ENCODE measurements around the gene NECAB2. TPM values are rescaled to one million over a fixed set of nuclear protein-coding genes. Genes with fewer than 3 reads are reported as not detected.
A peak's percentile ranks its signal among the peaks of the same experiment; 100 is the strongest.

NECAB2 gene
- total RNA-seq, 1 donor from 2014 or later, result not detected

DNA sequence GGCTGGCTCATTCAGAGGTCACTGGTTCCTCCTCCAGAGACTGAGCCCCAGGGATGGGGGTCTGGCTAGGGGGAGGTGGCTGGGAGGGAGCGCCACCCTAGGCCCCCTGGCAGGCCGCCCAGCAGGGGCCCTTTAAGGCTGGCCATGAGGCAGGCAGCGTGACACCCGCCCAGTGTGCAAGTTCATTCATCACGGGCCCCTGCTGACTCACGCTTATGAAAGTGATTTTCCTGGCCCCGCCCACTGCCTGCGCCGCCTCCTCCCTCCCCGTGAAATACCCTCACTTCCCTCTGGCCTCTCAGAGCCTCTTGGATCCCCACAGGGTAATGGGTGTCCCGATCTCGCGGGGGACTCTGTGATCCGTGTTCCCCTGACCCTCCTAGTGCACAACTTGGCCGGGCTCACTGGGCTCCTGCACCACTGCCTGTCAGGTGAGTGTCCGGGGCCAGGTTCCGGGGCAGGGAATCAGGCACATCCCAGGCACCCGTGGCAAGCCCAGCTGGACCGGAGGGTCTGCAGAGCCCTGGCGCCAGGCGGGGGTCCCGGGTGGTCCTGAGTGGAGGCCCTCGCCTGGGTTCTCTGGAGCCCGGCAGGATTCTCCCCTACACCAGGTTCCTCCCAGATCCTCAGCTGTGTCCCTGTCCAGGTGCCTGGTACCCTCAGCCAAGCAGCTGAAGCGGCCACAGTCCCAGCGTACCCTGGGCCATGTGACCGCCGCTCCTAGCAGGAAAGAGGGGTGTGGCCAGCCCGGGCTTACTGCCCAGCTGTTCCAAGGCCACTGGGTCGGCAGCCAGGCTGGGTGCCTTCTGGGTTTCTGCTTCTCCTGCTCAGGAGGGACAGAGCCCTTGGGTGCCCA is 14.9 kb upstream of the NECAB2 start, which contains the start of gene OSGIN1:
TSS of gene OSGIN1 (plus strand) at position 301 of the 856 bp plus-strand sequence. CDS start 4,432 bp downstream, outside the sequence.
- DNase-seq, result peak; percentile 94

DNA sequence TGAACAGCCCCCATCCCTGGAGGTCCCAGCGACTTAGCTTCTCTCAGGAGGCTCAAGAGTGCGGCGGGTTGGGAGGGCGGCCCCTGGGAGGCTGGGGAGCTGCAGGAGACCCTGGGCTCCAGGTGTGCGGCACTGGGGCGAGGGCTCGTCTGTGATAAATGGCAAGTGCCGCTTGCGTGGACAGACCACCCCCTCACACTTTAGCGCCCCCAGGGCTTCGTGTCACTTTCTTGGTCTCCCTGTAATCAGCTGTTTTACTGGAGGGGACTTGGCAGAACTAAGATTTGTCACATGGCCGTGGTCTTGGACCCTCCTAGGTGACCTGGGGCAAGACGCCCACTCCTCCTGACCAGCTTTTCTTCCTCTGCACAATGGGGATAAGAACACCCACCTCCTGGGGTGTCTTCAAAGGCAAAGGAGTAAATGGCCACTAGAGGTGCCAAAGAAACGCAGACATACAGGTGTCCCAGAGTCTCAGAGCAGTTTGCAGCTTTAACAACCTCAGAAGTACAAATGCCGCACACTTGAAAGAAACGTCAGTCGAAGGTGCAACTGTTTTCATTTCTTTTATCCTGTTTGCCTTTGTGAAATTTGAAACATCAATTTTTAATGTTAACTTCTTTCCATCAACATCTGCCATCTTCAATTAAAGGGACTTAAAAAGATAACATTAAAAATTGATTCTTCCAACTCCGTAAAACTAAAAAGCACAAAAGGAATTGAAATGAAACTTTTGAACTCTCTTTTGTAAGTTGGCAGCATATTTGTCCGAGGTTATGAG is 14.1 kb upstream of the NECAB2 start:
- peak; percentile 67 for DNase-seq

DNA sequence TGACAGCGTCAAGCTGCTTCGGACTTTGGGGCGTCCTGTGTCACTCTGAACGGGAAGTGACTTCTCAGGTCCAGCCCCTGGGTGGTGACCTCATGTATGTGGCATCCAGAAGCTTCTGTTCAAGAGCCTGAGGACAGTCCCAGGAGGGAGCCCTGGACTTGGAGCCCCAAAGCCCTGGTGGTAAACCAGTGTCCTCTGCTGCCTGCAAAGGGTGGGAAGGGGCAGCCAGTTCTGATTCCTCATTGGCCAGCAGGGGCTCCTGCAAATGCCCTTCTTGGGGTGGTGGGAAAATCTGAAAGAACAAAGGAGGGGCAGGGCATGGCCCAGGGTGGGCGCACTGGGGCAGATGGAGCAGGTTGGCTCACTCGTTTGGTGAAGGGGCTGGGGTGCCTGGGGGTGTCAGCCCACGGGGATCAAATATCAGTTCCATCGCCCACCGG is 13.4 kb upstream of the NECAB2 start:
- DNase-seq, result peak; percentile 71

DNA sequence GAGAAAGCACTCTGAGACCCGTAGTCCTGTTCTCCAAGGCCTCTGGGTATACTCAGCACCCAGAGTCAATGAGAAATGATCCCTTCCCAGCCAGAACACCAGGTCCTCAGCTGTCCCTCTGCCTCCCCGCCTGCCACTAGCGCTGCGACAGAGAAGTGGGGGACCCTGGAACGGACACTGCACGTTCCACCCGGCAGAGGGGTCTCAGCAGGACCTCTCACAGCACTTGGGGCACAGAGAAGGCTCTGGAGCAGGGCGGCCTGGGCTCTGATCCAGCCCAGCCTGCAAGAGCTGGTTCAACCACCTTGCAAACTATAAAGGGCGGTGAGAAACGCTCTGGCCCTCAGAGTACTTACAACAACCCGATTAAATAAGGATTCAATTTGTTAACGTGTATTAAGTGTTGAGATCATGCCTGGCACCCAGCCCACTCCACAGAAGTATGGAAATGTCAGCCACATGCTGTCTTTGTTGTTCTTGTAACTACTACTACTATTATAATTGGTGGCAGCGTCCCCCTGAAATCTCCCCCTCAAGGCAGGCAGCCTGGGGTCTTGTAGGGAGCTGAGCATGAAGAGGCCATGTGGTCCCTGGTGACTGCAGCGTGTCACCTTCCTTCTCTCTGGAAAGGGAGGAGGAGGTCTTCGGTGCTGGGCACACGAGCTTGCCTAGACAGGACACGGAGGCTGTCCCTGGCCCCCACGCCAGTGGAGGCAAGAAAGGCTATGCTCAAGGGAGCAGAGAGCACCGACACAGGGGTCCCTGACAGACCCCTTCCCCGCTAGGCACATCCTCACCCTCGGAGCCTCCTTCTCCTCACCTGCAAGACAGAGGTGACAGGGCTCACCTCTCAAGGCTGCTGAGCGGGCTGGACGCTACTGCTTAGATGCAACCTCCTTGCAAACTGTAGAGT is 12.6 kb upstream of the NECAB2 start:
- DNase-seq, result peak; percentile 38

DNA sequence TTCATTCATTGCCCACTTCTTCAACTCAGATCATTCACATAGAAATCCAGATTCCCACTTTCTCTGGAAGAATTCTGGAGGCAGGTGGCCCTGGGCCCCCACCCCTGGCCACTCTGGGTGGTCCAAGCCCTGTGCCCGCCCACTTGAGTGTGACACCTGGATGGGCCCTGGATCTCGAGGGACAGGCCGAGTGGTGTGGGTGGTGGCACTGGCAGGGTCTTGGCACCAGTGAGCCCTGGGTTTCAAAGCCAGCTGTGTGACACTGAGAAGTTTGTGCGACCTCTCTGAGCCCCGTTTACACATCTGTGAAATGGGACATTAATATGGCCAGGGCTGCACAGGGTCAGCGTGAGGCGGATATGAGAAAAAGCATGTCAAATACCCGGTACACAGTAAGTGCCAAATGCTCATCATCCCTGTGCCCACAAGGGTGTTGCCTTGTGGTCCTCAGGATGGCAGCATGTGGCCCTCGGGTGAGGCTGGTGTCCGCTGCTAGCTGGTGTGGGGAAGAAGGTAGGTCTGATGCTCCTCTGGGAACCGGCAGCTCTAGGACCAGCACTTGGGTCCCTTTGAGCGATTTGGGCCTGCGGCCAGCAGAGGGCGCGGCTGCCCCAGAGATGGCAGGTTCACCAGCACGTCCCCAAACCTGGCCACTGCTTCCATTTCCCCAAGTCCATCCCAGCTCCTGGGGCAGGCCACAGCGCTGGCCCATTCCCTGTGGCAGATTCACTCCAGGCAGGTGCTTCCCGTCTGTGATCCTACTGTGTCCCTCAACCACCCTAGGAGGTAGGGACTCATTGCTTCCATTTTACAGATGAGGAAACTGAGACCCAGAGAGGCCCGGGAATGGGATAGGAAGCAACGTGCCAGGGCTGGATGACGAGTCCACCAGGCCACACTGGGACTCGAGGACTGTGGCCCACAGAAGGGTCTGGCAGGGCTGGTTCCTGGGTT is 11.4 kb upstream of the NECAB2 start:
- DNase-seq, result peak; percentile 91

DNA sequence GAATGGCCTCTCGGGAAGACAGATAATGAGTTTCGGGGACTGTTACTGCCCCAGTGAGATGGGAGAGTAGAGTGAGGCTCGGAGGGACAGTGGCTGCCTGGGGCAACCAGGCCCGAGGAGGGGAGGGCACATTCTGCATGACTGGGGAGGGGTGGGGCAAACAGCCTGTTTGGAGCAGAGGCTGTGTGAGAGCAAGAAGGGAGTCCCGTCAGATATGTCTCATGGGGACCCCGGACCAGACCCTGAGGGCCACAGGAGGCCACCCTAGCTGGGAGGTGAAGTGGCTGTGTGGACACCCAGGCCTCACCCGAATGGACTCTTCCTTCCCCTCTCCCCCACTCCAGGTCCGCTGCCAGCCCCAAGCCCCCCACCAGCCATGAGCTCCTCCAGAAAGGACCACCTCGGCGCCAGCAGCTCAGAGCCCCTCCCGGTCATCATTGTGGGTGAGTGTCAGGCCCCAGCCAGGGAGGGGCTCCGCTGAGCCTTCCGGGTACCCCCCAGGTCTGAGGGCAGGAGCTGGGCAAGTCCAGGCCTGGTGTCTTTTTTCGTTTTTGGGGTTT is 10.7 kb upstream of the NECAB2 start:
- no peak for DNase-seq

DNA sequence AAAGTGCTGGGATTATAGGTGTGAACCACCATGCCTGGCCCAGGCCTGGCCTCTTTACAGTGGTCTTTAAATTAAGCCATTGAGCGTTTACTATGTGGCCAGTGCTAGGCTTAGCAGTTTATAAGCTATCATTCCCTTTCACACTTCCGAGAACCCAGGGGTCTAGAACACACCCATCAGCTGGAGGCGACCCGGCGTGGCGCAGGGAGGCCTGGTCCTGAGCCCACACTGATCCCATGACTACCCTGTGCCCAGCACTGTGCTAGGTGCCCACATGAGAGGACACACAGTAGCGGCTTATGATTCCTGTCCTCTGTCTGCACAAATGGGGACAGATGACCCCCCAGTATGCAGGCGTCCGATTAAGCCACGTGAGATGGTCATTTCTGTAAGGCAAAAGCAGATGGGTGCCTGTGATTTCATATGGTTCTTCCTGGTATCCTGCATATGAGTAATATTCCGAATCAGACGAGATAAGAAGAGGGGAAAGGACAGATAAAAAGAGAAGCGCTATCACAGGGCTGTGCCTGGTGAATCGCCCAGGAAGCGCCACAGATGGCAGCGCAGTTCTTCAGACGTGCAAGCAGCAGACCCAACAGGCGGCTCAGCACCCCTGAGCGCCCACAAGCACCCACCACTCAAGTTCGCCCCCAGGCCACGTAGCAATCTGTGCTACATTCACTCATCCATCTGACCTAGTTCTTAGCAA is 9.8 kb upstream of the NECAB2 start:
- DNase-seq, result no peak

DNA sequence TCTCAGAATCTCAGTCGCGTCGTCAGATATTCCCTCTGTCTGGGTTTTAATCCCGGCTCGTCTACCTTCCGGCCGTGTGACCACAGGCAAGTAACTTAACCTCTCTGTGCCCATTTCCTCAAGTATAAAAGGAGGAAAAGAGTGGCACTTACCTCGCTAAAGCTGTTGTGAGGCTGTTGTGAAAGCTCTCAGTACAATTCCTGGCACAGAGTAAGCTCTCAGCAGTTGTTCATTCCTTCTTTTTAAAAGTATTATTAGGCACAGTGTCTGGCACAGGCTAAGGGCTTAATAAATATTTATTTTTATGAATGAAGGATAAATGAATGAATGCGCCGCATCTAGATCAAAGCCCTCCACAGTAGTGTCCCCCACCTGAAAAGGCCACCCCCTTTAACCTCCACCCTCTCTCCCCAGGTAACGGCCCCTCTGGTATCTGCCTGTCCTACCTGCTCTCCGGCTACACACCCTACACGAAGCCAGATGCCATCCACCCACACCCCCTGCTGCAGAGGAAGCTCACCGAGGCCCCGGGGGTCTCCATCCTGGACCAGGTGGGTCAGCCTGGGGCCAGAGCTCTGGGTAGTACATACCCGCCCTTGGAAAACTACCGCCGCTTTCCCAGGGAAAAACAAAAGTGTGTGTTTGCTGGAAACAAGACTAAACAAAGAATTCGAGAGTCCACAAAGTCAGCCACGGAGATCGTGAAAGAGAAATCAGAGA is 9.0 kb upstream of the NECAB2 start:
- DNase-seq, result no peak

DNA sequence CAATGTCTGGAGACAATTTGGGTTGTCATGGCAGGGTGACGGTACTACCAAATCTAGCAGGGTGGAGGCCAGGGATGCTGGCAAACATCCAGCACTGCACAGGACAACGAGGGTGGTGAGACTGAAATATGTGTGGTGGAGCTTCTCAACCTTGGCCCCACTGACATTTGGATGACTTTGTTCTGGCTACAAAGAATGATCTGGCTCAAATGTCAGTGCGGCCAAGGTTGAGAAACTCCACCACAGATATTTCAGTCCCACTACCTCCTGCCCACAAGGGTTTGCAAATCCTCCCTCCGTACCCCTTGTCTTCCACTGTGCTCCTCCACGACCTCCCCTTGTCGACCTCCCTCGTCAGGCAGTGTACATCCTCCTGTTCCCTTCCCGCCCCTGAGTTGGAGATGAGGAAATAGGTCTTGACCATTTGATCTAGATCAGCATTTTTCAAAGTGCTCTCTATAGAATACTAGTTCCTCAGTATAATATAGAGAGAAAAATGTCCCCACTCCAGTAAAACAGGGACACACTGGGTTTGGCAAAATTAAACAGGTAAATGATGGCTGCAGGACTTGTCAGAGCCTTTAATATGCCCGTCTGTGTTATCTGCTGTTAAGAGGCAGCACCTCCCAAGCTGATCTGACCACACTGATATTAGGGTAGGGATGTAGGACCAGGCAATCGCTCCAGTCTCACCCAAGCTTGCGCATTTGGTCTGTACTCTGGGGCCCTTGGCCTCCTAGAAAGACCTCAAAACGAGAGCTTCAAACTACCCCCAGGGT is 8.2 kb upstream of the NECAB2 start:
- no peak for DNase-seq

DNA sequence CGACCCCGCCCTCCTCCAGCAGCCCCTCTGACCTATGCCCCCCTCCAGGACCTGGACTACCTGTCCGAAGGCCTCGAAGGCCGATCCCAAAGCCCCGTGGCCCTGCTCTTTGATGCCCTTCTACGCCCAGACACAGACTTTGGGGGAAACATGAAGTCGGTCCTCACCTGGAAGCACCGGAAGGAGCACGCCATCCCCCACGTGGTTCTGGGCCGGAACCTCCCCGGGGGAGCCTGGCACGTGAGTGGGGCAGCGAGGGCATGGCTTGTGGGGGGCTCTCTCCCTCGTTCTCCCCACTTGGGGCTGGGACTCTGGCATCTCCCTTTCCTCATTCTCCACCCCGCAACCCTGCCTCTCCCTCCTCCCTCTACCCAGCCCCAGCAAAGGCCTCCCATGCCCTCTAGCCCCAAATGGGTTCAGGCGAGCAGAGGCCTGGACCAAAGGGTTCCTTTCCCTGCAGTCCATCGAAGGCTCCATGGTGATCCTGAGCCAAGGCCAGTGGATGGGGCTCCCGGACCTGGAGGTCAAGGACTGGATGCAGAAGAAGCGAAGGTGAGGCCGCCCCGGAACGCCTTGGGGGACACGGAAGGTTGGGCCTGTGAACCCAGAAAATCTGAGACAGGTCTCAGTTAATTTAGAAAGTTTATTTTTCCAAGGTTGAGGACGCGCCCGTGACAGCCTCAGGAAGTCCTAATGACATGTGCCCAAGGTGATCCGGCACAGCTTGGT is 7.4 kb upstream of the NECAB2 start:
- DNase-seq, result no peak

DNA sequence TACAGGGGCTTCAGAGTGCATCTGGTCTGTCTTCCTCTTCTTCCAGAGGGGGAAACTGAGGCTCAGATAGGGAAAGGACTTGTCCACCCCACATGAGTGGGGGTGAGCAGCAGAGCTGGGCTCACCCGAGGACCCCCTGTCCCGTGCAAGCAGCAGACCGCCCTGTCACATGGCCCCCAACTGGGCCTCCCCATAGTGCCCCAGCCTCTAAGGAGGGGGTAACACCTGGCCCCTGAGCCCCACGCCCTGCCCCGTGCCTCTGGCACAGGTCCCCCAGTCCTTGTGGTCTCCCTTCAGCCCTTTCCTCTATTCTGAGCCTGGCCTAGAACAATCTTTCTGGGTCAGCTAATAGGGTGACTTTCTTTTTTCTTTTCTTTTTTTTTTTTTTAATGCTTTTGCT is 6.5 kb upstream of the NECAB2 start:
- no peak for DNase-seq

DNA sequence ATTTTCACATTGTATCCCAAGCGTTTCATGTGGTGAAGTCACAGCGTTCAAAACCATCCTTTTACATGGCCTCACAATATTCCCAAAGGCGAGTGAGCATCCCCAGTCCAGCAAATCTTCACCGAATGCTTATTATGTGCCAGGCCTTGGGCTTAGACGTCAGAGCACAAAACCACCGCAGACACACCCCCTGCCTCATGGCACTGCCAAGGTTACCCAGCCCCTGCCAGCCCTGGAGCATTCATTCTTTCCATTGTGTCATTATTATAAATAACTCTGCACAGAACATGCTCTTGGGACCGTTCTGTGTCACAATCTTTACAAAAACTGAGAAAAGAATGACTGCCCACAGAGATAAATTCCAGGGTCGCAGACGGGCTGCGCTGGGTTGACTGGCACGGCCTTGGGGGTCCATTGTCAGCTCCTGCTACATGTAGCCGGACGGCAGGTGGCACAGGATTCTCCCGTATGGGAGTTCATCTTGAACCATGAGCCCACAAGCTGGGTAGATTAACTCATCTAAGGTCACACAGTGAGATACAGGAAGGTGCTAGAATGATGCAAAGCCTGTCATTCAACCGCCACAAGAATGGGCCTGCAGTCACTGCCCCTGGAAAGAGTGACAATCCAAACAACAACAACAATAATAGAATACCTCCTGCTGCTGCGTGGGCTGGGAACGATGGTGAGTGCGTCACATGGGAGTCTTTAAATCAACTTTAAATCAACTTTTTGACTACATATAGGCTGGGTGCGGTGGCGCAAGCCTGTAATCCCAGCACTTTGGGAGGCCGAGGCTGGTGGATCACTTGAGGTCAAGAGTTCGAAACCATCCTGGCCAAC is 4.5 kb upstream of the NECAB2 start:
- DNase-seq, result no peak

DNA sequence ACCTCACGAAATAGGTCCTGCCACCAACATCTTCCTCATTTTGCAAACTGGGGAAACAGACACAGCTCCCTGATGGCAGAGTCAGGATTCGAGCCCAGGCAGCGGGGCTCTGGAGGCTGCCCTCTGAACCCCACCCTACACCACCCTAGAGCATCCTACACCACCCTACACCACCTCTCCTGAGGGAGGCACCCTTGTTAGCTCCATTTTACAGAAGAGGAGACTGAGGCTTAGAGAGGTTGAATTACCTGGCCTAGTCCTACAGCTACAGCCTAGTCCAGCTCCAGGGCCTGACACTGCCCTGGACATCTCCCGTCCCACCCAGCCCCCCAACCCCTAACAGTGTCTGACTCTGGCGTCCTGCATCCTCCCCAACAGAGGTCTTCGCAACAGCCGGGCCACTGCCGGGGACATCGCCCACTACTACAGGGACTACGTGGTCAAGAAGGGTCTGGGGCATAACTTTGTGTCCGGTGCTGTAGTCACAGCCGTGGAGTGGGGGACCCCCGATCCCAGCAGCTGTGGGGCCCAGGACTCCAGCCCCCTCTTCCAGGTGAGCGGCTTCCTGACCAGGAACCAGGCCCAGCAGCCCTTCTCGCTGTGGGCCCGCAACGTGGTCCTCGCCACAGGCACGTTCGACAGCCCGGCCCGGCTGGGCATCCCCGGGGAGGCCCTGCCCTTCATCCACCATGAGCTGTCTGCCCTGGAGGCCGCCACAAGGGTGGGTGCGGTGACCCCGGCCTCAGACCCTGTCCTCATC is 3.2 kb upstream of the NECAB2 start:
- no peak for DNase-seq

DNA sequence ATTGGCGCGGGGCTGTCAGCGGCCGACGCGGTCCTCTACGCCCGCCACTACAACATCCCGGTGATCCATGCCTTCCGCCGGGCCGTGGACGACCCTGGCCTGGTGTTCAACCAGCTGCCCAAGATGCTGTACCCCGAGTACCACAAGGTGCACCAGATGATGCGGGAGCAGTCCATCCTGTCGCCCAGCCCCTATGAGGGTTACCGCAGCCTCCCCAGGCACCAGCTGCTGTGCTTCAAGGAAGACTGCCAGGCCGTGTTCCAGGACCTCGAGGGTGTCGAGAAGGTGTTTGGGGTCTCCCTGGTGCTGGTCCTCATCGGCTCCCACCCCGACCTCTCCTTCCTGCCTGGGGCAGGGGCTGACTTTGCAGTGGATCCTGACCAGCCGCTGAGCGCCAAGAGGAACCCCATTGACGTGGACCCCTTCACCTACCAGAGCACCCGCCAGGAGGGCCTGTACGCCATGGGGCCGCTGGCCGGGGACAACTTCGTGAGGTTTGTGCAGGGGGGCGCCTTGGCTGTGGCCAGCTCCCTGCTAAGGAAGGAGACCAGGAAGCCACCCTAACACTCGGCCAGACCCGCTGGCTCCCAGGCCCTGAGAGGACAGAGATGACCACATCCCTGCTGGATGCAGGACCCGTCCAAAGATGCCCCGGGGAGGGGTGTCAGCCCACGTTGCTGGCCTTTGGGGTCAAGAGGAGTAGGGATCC is 2.4 kb upstream of the NECAB2 start:
- no peak for DNase-seq

DNA sequence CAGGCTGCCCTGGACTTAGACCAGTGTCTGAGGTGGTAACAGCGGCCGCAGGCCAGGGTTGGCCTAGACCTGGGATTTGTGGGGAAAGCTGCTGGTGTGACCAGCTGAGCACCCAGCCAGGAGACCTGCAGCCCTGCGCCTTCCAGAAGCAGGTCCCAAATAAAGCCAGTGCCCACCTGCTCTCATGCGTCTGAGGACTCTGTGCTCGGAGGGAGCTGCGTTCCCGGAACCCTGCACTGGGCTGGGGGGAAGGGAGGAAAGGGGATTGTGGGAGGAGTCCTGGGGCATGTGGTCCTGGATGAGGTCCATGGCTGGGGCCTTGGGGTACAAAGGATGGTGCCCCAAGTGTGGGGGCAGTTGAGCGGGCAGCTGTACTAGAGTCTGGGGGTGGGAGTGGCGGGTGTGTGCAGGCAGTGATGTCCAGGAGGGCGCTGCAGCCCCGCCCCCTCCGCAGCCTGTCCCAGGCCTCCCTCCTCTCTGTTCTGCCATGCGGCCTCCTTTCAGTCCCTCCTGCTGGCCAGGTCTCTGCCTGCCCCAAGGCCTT is 1.8 kb upstream of the NECAB2 start:
- no peak for DNase-seq

Measured in dermis blood vessel endothelial cell (primary cell).